MG63 (cell line): ENCODE measurements around the gene TRIM63. TPM values are rescaled to one million over a fixed set of nuclear protein-coding genes. Genes with fewer than 3 reads are reported as not detected.
A peak's percentile ranks its signal among the peaks of the same experiment; 100 is the strongest.
"Not testable (repeated sequence)": the region's sequence is repeated elsewhere in the genome, so short reads cannot be mapped to it uniquely, and the experiment has no call there.

ENCODE experiments used
- DNase-seq: peaks from one replicate; pipeline ENCODE4 v3.0.0-alpha.2; 2020
- H3K27me3 ChIP-seq: fragments of 250-450 bp; sonication (Bioruptor Pico); 2 replicates; pipeline ENCODE4 v1.5.1; 2020; ENCODE audit warnings: mild to moderate bottlenecking, moderate library complexity
- H3K36me3 ChIP-seq: fragments of 250-450 bp; sonication (Bioruptor Pico); 2 replicates; pipeline ENCODE4 v1.5.1; 2020; ENCODE audit warnings: mild to moderate bottlenecking, moderate library complexity
- H3K4me3 ChIP-seq: fragments of 250-450 bp; sonication (Bioruptor Pico); 2 replicates; pipeline ENCODE4 v1.5.1; 2020; ENCODE audit warnings: mild to moderate bottlenecking, moderate library complexity
- H3K9me3 ChIP-seq: fragments of 250-450 bp; sonication (Bioruptor Pico); 2 replicates; pipeline ENCODE4 v1.5.1; 2020; ENCODE audit warnings: mild to moderate bottlenecking, moderate library complexity
- total RNA-seq: library from RNA; depleted of rRNA; stranded (reverse); fragments of >200 nt; shearing (Covaris generic); gene quantifications from 2 replicates; pipeline ENCODE4 v1.2.3, GENCODE V29; 2014; ENCODE audit warnings: low replicate concordance; rRNA removed

Gene TRIM63
- total RNA-seq: not detected in 2 replicates

DNA sequence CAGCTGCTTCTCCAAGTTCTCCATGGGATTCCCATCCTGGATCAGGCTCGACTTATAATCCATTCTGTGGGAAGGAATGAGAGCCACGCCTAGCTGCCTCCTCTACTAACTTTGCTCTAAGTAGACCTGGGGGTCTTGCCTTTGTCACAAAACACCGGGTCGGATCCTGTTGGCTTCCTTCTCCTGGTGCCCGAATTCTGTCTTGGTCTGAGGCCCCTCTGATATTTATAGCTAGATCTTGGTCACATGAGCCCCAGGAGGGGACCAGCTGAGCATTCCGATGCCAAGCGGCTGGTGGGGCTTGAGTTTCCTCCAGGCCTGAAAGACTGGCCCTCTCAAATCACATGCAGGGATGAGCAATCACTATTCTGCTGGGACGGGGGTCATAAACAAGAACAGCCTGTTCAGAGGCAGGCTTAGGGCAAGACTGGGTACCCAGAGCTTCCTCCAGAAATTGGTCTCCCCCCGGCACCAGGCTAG is at the start of gene TRIM63:
Gene TRIM63 (minus strand): TSS at position 199 of the 480 bp plus-strand sequence. CDS start 136 bp downstream, at position 63.
- Histone ChIP-seq H3K4me3 (no peak within 1 kb of the TSS), H3K9me3 (no peaks in the 10 kb centered on the region), H3K36me3 (no peaks in the 10 kb centered on the region), H3K27me3 (no peaks in the 10 kb centered on the region)
- no peak for DNase-seq

DNA sequence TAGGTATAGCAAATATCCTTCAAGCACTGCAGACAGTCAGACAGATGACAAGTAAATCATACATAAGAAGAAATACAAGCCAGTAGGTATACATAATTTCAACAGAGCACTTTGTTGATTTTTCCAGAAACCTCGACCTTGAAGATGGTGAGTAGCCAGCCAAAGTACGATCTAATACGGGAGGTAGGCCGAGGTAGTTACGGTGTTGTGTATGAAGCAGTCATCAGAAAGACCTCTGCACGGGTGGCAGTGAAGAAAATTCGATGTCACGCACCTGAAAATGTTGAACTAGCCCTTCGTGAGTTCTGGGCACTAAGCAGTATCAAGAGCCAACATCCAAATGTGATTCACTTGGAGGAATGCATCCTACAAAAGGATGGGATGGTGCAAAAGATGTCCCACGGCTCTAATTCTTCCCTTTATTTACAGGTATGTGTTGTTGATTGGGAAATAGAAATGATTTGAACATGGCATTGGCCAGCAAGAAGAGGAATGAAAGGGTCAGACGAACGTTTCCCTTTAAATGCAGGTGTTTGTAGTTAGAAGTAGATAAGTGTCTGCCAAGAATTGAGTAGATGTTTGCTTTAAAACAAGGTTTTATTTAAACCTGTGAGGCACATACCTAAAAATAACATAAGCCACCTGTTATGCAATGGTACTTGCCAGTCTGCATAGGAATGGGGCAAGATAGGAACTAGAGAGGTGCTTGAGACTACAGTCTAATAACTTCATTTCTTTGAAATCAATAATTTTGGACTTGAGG is 46.9 kb upstream of the TRIM63 start:
- H3K9me3 ChIP-seq: no peaks in the 10 kb centered on the region
- H3K4me3 ChIP-seq: no peak overlapping the region
- no peaks in the 10 kb centered on the region for H3K27me3 ChIP-seq
- DNase-seq: no peak
- H3K36me3 ChIP-seq: peaks cover 21% of the 10 kb centered on the region

DNA sequence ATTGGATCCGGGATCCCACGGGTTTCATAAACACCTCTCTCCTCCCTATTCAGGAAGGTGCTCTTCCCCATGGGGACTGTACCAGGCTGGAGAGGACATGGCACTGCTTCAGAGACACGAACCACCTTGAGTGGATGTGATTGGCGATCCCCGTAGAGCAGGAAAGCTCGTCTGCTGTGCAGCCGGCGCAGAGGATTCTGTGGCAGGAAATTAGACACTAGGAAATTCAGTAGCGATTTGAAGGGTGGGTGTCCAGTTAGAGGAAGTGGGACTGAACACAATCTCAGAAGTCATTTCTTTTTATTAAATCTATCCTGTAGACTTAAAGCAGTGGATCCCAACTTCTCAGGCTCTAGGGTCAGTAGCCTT is 45.0 kb upstream of the TRIM63 start:
- DNase-seq: no peak
- H3K4me3 ChIP-seq: peak overlapping the region; percentile 95
- H3K27me3 ChIP-seq: no peaks in the 10 kb centered on the region

DNA sequence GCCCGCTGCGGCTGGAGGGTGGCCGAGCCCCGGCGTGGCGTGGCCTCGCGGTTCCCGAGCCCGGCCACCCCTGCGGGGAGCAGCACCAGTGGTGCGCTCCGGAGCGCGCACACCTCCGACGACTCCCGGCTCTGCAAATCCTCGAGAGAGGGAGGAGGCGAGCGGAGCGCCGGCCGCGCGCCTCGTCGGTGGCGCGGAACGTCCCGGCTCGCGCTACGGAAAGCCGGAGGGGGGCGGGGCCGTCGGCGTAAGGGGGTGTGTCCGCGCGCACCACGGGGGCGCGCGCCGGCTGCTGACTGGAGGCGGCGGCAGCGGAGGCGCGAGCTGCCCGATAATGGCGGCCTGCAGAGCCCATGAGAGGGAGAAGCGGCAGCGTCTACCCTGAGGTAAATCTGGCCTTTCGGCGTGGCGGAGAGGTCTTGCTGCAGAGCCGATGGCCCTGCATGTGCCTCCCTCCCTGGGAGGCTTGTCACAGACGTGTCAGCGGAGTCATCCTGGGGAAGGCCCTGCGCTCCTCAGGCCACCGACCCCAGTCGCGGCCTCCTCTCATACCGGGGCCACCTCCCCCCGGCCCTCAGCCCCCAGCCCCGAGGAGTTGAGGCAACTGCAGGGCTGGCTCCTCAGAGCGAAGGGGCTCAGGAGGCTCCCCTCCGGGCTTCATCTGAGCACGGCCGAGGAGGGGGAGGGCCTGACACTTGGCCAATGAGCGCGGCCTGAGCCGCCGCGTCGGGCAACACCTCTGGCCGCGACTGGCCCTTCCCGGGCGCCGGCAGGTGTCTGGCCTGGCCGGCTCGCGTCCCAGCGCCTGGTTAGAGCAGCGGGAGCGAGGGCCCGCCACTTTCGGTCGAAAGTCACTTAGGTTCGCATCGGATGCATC is 44.3 kb upstream of the TRIM63 start, which contains the start of gene PDIK1L:
Gene PDIK1L (plus strand): TSS at position 295 of the 877 bp plus-strand sequence. CDS start 2,485 bp downstream, outside the sequence.
- no peaks in the 10 kb centered on the region for H3K9me3 ChIP-seq
- no peaks in the 10 kb centered on the region for H3K27me3 ChIP-seq
- H3K36me3 ChIP-seq: peaks cover 15% of the 10 kb centered on the region
- peak; percentile 93 for DNase-seq
- peak within 1 kb of the TSS; percentile 95 for H3K4me3 ChIP-seq

More for the DNA sequence above, 45.0 kb upstream of the TRIM63 start:
- Histone ChIP-seq H3K9me3 (no peaks in the 10 kb centered on the region), H3K36me3 (peaks cover 15% of the 10 kb centered on the region)

DNA sequence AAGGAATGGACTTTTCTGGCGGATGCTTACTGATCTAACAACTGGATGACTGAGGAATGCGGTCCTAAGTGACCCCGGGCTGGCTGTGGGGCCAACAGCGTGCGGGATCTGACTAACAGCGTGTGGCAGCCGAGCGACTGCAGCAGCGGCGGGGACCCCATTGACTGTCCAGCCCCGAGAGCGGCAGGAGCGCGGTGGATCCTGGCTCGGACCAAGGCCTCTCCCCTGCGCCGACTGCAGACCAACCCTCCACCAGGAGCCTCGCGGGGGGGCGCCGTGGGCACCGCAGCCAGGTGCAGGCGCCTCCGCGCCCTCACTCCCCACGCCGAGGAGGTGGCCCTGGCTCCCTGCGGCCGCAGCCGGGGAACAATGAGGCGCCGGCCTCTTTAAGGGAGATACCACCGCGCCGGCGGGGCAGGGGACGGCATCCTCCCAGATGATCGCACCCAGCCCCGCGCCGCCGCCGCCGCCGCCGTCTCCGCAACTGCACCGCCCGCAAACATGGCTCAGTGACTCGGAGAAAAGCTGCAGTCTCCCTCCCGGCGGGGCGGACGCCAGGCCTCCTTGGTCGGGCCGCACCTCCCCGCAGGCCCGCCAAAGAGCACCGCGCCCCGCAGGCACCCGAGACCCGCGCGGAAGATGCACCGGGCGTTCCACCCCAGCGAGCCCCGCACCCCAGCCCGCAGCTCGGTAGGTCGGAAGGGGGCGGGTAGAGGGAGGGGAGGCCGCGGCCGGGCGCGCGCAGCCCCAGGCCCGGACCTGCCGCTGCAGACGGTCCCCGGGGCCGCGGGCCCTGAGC is 43.5 kb upstream of the TRIM63 start:
- no peaks in the 10 kb centered on the region for H3K27me3 ChIP-seq
- H3K4me3 ChIP-seq: peak overlapping the region; percentile 95
- H3K36me3 ChIP-seq: peaks cover 15% of the 10 kb centered on the region
- H3K9me3 ChIP-seq: no peaks in the 10 kb centered on the region
- peak; percentile 76 for DNase-seq

DNA sequence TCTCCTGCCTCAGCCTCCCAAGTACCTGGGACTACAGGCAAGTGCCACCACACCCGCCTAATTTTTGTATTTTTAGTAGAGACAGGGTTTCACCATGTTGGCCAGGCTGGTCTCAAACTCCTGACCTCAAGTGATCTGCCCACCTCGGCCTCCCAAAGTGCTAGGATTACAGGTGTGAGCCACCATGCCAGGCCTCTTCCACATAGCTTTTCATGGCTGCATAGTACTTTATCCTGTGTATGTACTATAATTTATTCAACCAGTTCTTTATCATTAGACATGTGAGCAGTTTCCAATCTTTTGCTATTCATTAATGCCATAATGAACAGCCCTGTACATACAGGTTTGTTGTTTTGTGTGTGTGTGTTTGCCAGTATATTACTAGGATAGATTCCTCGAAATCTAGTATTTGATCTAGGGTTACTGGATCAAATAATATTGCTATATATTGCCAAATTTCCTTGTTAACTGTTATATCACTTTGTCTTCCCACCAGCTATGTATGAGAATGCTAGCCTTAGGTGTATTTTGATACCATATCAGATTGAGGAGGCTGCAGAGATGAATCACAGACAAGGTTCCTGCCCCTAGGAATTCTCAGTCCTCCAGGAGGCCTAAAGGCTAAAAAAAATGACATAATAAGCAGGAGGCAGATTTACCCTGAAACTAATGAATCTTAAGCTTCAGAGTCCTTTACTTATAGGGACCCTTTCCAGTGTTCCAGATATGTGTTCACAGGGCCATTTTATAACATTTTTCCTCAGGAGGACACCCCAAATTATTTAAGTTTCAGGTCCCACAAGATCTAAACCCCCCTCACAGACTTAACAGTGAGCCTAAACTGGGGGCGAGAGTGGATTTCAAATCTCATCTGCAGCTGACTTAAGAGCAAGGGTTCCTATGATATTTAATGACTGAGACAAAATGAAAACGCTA is 42.1 kb upstream of the TRIM63 start:
- Histone ChIP-seq H3K4me3 (no peak overlapping the region), H3K9me3 (no peaks in the 10 kb centered on the region), H3K27me3 (no peaks in the 10 kb centered on the region), H3K36me3 (peaks cover 6% of the 10 kb centered on the region)
- no peak for DNase-seq

DNA sequence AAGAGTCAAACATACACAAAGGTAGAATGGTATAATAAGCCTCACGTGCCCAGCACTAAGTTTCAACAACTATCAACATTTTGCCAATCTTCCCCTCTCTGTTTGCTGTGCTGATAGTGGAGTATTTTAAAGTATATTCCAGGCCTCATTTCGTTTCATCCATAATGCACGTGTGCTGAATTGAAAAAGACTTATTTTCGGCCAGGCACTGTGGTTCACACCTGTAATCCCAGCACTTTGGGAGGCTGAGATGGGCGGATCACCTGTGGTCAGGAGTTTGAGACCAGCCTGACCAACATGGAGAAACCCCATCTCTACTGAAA is 37.8 kb upstream of the TRIM63 start:
- H3K4me3 ChIP-seq, H3K36me3 ChIP-seq, H3K27me3 ChIP-seq, DNase-seq, H3K9me3 ChIP-seq: not testable (repeated sequence)

DNA sequence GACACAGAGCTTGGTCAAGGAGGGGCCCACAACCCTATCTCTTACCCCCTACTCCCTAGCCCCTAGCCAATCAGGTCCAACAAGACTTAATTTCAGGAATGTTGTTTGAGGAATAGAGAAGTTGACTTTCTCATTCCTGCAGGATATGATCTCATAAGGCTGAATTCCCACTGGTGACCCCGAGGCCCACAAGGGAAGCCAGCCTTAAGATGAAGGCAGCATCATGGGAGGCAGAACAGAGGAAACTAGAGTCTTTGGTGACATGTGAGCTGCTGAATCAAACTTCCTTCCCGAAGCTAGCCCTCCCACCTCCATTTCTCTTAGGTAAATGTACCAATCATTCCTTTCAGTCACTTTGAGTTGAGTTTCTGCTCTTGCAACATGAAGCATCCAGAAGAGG is 35.1 kb upstream of the TRIM63 start:
- Histone ChIP-seq H3K4me3 (no peak overlapping the region), H3K9me3 (no peaks in the 10 kb centered on the region), H3K27me3 (no peaks in the 10 kb centered on the region), H3K36me3 (no peaks in the 10 kb centered on the region)
- DNase-seq: no peak

DNA sequence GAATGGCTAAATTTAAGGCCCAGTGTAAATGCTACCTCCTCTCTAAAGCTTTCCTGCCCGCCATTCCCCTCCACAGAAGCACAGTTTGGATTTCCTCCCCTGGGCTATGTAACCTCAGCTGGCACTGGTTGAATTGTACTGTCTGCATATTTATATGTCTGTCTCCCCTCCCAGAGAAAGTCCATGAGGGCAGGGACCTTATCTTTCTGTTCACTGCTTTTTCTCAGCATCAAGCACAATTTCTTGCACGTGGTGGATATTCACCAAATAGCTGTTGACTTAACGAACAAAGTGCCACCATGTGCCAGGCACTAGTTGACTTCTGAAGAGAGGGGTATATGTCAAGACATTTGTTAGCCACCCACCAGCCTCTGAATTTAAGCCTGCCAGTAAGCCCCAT is 34.7 kb upstream of the TRIM63 start:
- Histone ChIP-seq H3K36me3 (no peaks in the 10 kb centered on the region), H3K4me3 (no peak overlapping the region), H3K27me3 (no peaks in the 10 kb centered on the region), H3K9me3 (no peaks in the 10 kb centered on the region)
- DNase-seq: no peak

DNA sequence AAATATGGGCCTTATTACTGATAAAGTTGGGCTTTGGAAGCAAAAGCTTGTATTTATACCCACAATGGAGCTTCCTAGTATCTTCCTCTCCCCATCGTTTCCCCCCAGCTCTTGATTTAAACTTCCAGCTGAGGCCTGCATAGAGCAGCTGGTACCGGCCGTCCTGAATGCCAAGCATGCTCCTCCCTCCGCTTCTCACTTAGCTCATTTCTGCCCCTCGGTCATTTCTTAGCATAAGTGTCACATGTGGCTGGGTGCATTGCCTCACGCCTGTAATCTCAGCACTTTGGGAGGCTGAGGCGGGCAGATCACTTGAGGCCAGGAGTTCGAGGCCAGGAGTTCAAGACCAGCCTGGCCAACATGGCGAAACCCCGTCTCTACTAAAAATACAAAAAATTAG is 32.8 kb upstream of the TRIM63 start:
- H3K36me3 ChIP-seq, H3K9me3 ChIP-seq, H3K4me3 ChIP-seq, H3K27me3 ChIP-seq, DNase-seq: not testable (repeated sequence)

DNA sequence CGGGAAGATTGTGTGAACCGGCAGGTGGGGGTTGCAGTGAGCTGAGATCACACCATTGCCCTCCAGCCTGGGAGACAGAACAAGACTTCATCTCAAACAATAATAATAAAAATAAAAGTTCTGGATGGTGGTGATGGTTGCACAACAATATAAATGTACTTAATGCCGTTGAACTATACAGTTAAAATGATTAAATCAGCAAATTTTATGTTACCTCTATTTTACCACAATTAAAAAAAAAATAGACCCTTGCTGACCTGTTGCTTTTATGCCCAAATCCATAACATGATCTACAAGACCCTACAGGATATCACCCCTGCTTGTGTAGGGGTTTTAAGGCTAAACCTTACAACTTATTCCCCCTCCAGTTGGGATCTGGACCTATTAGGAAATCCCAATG is 32.4 kb upstream of the TRIM63 start:
- no peaks in the 10 kb centered on the region for H3K27me3 ChIP-seq

DNA sequence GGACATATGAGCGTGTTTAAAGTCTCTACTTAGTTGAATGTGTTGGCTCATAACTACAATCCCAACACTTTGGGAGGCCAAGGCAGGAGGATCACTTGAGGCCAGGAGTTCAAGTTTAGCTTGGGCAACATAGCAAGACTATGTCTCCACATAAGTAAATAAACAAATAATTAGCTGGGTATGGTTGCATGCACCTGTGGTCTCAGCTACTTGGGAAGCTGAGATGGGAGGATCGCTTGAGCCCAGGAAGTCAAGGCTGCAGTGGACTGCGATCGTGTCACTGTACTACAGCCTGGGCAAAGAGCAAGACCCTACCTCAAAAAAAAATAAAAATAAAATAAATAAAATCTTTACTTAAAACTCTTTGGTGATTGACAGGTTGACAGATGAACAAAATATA is 31.2 kb upstream of the TRIM63 start:
- H3K27me3 ChIP-seq: no peaks in the 10 kb centered on the region
- H3K9me3 ChIP-seq: no peaks in the 10 kb centered on the region
- no peak overlapping the region for H3K4me3 ChIP-seq
- H3K36me3 ChIP-seq: no peaks in the 10 kb centered on the region
- no peak for DNase-seq

More for the DNA sequence above, 32.4 kb upstream of the TRIM63 start:
- Histone ChIP-seq H3K9me3 (no peaks in the 10 kb centered on the region), H3K4me3 (no peak overlapping the region), H3K36me3 (no peaks in the 10 kb centered on the region)
- DNase-seq: no peak

DNA sequence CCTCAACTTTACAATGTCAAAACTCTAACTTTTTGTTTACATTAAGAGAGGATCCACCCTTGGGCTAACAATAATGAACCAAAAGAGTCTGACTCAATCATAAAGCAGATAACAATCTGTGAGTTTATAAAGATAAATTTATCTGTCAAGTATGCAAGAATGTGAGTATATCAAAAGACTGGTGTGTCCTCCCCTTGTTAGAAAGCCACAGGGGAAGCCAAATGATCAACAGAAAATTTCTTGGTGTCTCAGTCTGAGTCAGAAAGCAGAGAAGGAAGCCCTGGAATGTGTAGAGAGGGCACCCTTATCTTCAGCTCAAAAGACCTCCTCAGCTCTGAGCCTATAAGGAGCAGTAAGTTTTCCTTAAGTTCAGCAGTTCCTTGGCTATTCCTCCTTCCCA is 30.3 kb upstream of the TRIM63 start:
- H3K4me3 ChIP-seq: no peak overlapping the region
- H3K36me3 ChIP-seq: no peaks in the 10 kb centered on the region
- H3K9me3 ChIP-seq: no peaks in the 10 kb centered on the region
- peaks cover 4% of the 10 kb centered on the region; the same call in 1 of the 2 replicates for H3K27me3 ChIP-seq
- DNase-seq: peak; percentile 5

DNA sequence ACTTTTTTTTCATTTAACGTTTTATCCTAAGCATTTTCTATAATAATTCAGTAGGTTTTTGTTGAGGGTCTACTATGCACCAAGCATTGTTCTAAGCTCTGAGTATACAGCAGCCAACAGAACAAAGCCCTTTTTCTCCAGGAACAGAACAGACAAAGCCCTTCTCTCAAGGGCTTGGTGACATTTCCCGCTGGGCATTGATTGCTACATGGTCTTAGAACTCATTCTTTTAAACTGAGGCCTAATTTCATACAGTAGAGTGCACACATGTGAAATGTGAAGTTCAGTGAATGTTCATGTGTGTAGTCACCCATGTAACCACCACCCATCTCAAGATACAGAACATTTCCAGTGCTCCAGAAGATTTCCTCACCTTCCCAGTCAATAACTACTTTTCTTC is 29.0 kb upstream of the TRIM63 start:
- peaks cover 11% of the 10 kb centered on the region; the same call in 1 of the 2 replicates for H3K27me3 ChIP-seq
- no peaks in the 10 kb centered on the region for H3K36me3 ChIP-seq
- no peak for DNase-seq
- H3K4me3 ChIP-seq: no peak overlapping the region
- H3K9me3 ChIP-seq: no peaks in the 10 kb centered on the region

DNA sequence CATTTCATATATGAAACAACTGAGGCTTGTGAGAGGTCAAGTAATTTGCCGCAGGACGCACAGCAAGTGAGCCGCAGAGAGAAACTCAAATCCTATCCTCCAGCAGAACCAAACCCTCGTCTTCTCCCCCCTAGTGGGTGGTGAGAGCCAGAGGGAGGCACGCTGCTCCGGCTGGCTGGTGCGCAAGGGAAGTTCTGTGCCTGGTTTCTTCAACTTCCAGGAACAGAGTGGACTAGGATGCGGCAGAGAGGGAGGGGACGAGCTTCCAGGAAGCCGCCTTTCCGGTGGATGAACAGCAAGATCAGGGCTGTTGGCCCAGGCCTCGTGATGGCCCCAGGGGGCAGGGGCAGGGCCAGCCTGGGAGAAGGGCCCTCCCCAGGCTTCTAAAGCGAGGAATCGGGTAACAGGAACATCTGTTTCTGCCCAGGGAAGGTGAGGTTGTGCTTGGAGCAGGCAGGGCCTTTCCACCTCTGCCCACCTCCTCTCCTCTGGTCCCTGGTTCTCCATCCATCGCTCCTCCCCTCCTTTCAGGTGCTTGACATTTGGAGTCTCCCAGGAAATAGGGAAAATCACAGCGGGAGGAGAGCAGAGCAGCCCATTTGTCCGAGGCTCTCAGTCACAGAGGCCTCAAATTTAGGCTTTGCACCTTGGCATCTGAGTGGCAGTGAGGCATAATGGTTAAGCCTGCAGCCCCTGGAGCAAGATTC is 27.4 kb upstream of the TRIM63 start:
- peak; percentile 13 for DNase-seq
- peaks cover 2% of the 10 kb centered on the region for H3K9me3 ChIP-seq
- no peak overlapping the region for H3K4me3 ChIP-seq
- peaks cover 16% of the 10 kb centered on the region; the same call in 1 of the 2 replicates for H3K27me3 ChIP-seq
- H3K36me3 ChIP-seq: no peaks in the 10 kb centered on the region
